Astrocyte (in vitro differentiated cells and primary cell): ENCODE measurements around the gene KIF1A. TPM values are rescaled to one million over a fixed set of nuclear protein-coding genes. Genes with fewer than 3 reads are reported as not detected.

Source experiments
- DNase-seq: peaks from one replicate; pipeline ENCODE4 v3.0.0-alpha.2; 2010; ENCODE audit warnings: low read depth
- FAIRE-seq: peaks from 2 replicates; lab custom pipeline; 2011; peaks lifted over from hg19 to GRCh38; lab: Jason Lieb, UNC
- H2AFZ ChIP-seq: 2 replicates; pipeline ENCODE4 v1.6.0; 2012; ENCODE audit warnings: low read depth, low read length, inconsistent platforms
- H3K27ac ChIP-seq: 2 replicates; pipeline ENCODE4 v1.5.1; 2011; ENCODE audit warnings: low read depth, low read length, inconsistent platforms
- H3K27me3 ChIP-seq: 2 replicates; pipeline ENCODE4 v1.6.0; 2011; ENCODE audit warnings: low read length, inconsistent platforms; ENCODE audit not compliant: insufficient read depth
- H3K36me3 ChIP-seq: 2 replicates; pipeline ENCODE4 v1.5.1; 2011; ENCODE audit warnings: low read length, inconsistent platforms; ENCODE audit not compliant: insufficient read depth
- H3K4me1 ChIP-seq: 2 replicates; pipeline ENCODE4 v1.5.1; 2011; ENCODE audit warnings: low read length, inconsistent platforms; ENCODE audit not compliant: insufficient read depth
- H3K4me2 ChIP-seq: 2 replicates; pipeline ENCODE4 v1.6.0; 2012; ENCODE audit warnings: low read length, inconsistent platforms
- H3K4me3 ChIP-seq: 2 replicates; pipeline ENCODE4 v1.5.1; 2011; ENCODE audit warnings: low read depth, mild to moderate bottlenecking, low read length, inconsistent platforms; ENCODE audit not compliant: insufficient read depth
- H3K79me2 ChIP-seq: 2 replicates; pipeline ENCODE4 v1.6.0; 2012; ENCODE audit warnings: mild to moderate bottlenecking, low read length, inconsistent platforms; ENCODE audit not compliant: insufficient read depth
- H3K9ac ChIP-seq: 2 replicates; pipeline ENCODE4 v1.6.0; 2012; ENCODE audit warnings: mild to moderate bottlenecking, low read length, inconsistent platforms
- H3K9me3 ChIP-seq: 2 replicates; pipeline ENCODE4 v1.5.1; 2012; ENCODE audit warnings: low read depth, mild to moderate bottlenecking, low read length, inconsistent platforms; ENCODE audit not compliant: insufficient read depth
- H4K20me1 ChIP-seq: 2 replicates; pipeline ENCODE4 v1.6.0; 2012; ENCODE audit warnings: low read length, inconsistent platforms; ENCODE audit not compliant: insufficient read depth
- H3K27ac Mint-ChIP-seq: one replicate; pipeline ENCODE4 v1.8.0; 2021; ENCODE audit warnings: mild to moderate bottlenecking, mixed read lengths; ENCODE audit not compliant: unreplicated experiment
- H3K27me3 Mint-ChIP-seq: one replicate; pipeline ENCODE4 v1.8.0; 2021; ENCODE audit warnings: low read depth, mixed read lengths; ENCODE audit not compliant: unreplicated experiment
- H3K36me3 Mint-ChIP-seq: one replicate; pipeline ENCODE4 v1.8.0; 2021; ENCODE audit warnings: low read depth, mixed read lengths; ENCODE audit not compliant: unreplicated experiment
- H3K4me1 Mint-ChIP-seq: one replicate; pipeline ENCODE4 v1.8.0; 2021; ENCODE audit warnings: low read depth, mixed read lengths; ENCODE audit not compliant: unreplicated experiment
- H3K4me3 Mint-ChIP-seq: one replicate; pipeline ENCODE4 v1.8.0; 2021; ENCODE audit warnings: mild to moderate bottlenecking, moderate library complexity, mixed read lengths; ENCODE audit not compliant: unreplicated experiment
- H3K9me3 Mint-ChIP-seq: one replicate; pipeline ENCODE4 v1.8.0; 2021; ENCODE audit warnings: mild to moderate bottlenecking, mixed read lengths; ENCODE audit not compliant: unreplicated experiment
- CTCF ChIP-seq: IDR thresholded peaks from 2 replicates; pipeline ENCODE4 v1.5.1; 2011; ENCODE audit warnings: low read depth, mild to moderate bottlenecking, inconsistent platforms, low read length, moderate library complexity; ENCODE audit not compliant: insufficient read depth
- EZH2 ChIP-seq: IDR thresholded peaks from 2 replicates; pipeline ENCODE4 v1.6.1; 2012; ENCODE audit warnings: mild to moderate bottlenecking, low read length, inconsistent platforms; ENCODE audit not compliant: insufficient read depth
- total RNA-seq: library from RNA; stranded (reverse); gene quantifications from 2 replicates; pipeline ENCODE4 v1.2.1, GENCODE V29; 2021

Gene KIF1A
- total RNA-seq, 1 donor from 2014 or later = 51.2 TPM

DNA sequence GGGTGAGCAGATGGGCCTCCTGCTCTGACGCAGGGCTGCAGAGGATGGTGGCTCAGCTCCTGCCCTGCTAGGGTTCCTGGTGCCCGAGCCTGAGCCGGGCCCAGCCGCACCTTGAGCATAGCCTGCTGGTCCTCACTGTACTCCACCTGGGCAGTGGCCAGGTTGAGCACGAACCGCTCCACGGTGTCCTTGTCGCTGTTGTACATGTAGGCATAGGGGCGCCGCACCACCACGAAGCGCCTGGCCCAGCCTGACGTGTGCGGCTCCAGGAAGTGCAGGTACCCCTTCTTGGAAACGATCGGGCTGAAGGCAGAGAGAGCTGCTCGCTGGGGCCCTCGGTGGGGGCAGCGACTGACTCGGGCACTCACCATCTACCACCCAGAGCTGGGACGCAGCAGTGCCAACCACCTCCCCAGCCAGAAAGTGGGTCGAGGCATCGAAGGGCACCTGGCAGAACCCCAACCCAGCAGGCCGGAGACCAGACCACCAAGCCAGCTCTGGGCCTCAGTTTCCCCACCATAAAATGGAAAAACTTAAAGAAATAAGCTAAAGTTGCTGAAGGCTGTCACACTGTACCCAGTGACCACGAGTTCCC is 101.0 kb downstream of the KIF1A start:
- Histone ChIP-seq H2AFZ (no peak overlapping the region), H3K9me3 (no peaks in the 10 kb centered on the region), H3K4me2 (no peak overlapping the region), H3K4me3 (no peak overlapping the region), H3K4me1 (no peaks in the 10 kb centered on the region), H3K36me3 (no peaks in the 10 kb centered on the region), H3K9ac (no peak overlapping the region), H3K27me3 (no peaks in the 10 kb centered on the region), H4K20me1 (no peaks in the 10 kb centered on the region), H3K79me2 (no peaks in the 10 kb centered on the region), H3K27ac (no peak overlapping the region)
- no peak overlapping the region for H3K4me3 Mint-ChIP-seq
- H3K27ac Mint-ChIP-seq = no peak overlapping the region
- peaks cover 3% of the 10 kb centered on the region for H3K36me3 Mint-ChIP-seq
- TF ChIP-seq CTCF (no peak), EZH2 (no peak)
- no peak for FAIRE-seq
- peaks cover 17% of the 10 kb centered on the region for H3K27me3 Mint-ChIP-seq
- no peak for DNase-seq
- H3K9me3 Mint-ChIP-seq = no peaks in the 10 kb centered on the region
- H3K4me1 Mint-ChIP-seq = no peaks in the 10 kb centered on the region

- Histone ChIP-seq H3K4me3 (no peak overlapping the region), H3K27ac (no peak overlapping the region), H3K9me3 (no peaks in the 10 kb centered on the region), H3K4me2 (no peak overlapping the region), H3K36me3 (no peaks in the 10 kb centered on the region), H3K9ac (no peak overlapping the region), H3K4me1 (no peaks in the 10 kb centered on the region), H3K79me2 (no peaks in the 10 kb centered on the region), H2AFZ (no peak overlapping the region), H4K20me1 (no peaks in the 10 kb centered on the region), H3K27me3 (no peaks in the 10 kb centered on the region)
- no peak overlapping the region for H3K27ac Mint-ChIP-seq
- FAIRE-seq (no peak), DNase-seq (no peak)
- H3K4me1 Mint-ChIP-seq = no peaks in the 10 kb centered on the region
- TF ChIP-seq EZH2 (no peak), CTCF (no peak)
- H3K27me3 Mint-ChIP-seq = peaks cover 20% of the 10 kb centered on the region
- no peak overlapping the region for H3K4me3 Mint-ChIP-seq
- no peaks in the 10 kb centered on the region for H3K9me3 Mint-ChIP-seq
- peaks cover 3% of the 10 kb centered on the region for H3K36me3 Mint-ChIP-seq
Observed at GRCh38 chr2:240717681-240718581, 102.1 kb downstream of the KIF1A start.

GRCh38 chr2:240717181-240717641 is 102.8 kb downstream of the KIF1A start:
- DNase-seq = no peak
- Mint-ChIP-seq H3K4me3 (no peak overlapping the region), H3K4me1 (no peaks in the 10 kb centered on the region), H3K9me3 (no peaks in the 10 kb centered on the region), H3K27ac (no peak overlapping the region), H3K27me3 (peaks cover 18% of the 10 kb centered on the region), H3K36me3 (peaks cover 3% of the 10 kb centered on the region)
- Histone ChIP-seq H3K27me3 (no peaks in the 10 kb centered on the region), H3K79me2 (no peaks in the 10 kb centered on the region), H3K9ac (no peak overlapping the region), H3K36me3 (no peaks in the 10 kb centered on the region), H3K27ac (no peak overlapping the region), H3K4me3 (no peak overlapping the region), H3K4me1 (no peaks in the 10 kb centered on the region), H2AFZ (no peak overlapping the region), H3K9me3 (no peaks in the 10 kb centered on the region), H3K4me2 (no peak overlapping the region), H4K20me1 (no peaks in the 10 kb centered on the region)
- TF ChIP-seq EZH2 = no peak
- no peak for TF ChIP-seq CTCF
- no peak for FAIRE-seq
